Common myeloid progenitor, CD34-positive (primary cell): ENCODE data around the gene ANKRD13D. TPM values are rescaled to one million over a fixed set of nuclear protein-coding genes. Genes with fewer than 3 reads are reported as not detected.

Experiments
- CTCF ChIA-PET: fragments of 350-600 bp; sonication (Branson Sonifier 250); formaldehyde crosslinking; loops from one replicate; lab custom pipeline; 2021; ENCODE audit warnings: antibody characterized with exemption; lab: Charles Lee
- POLR2A ChIA-PET: fragments of 350-600 bp; sonication (Branson Sonifier 250); formaldehyde crosslinking; loops from one replicate; lab custom pipeline; 2021; ENCODE audit warnings: antibody characterized with exemption; lab: Charles Lee
- DNase-seq, 3 donors: peaks; one replicate each; pipeline versions ENCODE4 v3.0.0 to v3.0.0-alpha.2; 2013
- H3K27ac ChIP-seq, 2 experiments: 1 replicate in 1 of 2; 2 replicates in 1 of 2; pipeline ENCODE4 v1.7.0; 2013; ENCODE audit warnings: inconsistent platforms in 2 of 2, low read length in 2 of 2, mild to moderate bottlenecking in 2 of 2, low read depth in 1 of 2, moderate library complexity in 1 of 2; ENCODE audit not compliant: severe bottlenecking in 2 of 2, insufficient read depth in 1 of 2, poor library complexity in 1 of 2
- H3K27me3 ChIP-seq, 5 experiments: replicated peaks in 2 of 5; 1 replicate in 3 of 5; 2 replicates in 2 of 5; pipeline versions ENCODE4 v1.6.1 to v1.7.0; 2013; ENCODE audit warnings: low read length in 4 of 5, mild to moderate bottlenecking in 2 of 5, moderate library complexity in 2 of 5, inconsistent platforms in 1 of 5; ENCODE audit not compliant: insufficient read depth in 5 of 5, control insufficient read depth in 4 of 5
- H3K36me3 ChIP-seq, 4 experiments: 1 replicate in 2 of 4; 2 replicates in 2 of 4; pipeline versions ENCODE4 v1.6.1 to v1.7.0; 2013; ENCODE audit warnings: low read length in 3 of 4, control low read depth in 1 of 4, mild to moderate bottlenecking in 1 of 4; ENCODE audit not compliant: control insufficient read depth in 4 of 4, insufficient read depth in 4 of 4
- H3K4me1 ChIP-seq, 4 experiments: 1 replicate in 3 of 4; 2 replicates in 1 of 4; pipeline versions ENCODE4 v1.6.1 to v1.7.1; 2013; ENCODE audit warnings: low read length in 3 of 4, mild to moderate bottlenecking in 3 of 4, control low read depth in 1 of 4, inconsistent platforms in 1 of 4, moderate library complexity in 1 of 4; ENCODE audit not compliant: control insufficient read depth in 4 of 4, insufficient read depth in 4 of 4; ENCODE audit errors: control extremely low read depth in 1 of 4
- H3K4me3 ChIP-seq, 7 experiments: 1 replicate in 4 of 7; 2 replicates in 3 of 7; pipeline versions ENCODE4 v1.5.1 to v1.7.0; 2013; ENCODE audit warnings: mild to moderate bottlenecking in 7 of 7, low read length in 6 of 7, moderate library complexity in 6 of 7, inconsistent platforms in 2 of 7, low read depth in 2 of 7, control low read depth in 1 of 7; ENCODE audit not compliant: insufficient read depth in 4 of 7, control insufficient read depth in 1 of 7; ENCODE audit errors: extremely low read depth in 1 of 7
- H3K9me3 ChIP-seq, 5 experiments: 1 replicate in 4 of 5; 2 replicates in 1 of 5; pipeline versions ENCODE4 v1.6.1 to v1.7.1; 2013; ENCODE audit warnings: low read length in 4 of 5, mild to moderate bottlenecking in 2 of 5, inconsistent platforms in 1 of 5, low read depth in 1 of 5, moderate library complexity in 1 of 5; ENCODE audit not compliant: control insufficient read depth in 4 of 5, insufficient read depth in 2 of 5; ENCODE audit errors: control extremely low read depth in 1 of 5
- WGBS: methylation state at CpG from one replicate; pipeline ENCODE4 v1.1.5; 2013; ENCODE audit not compliant: insufficient coverage; 5-methylcytosine and 5-hydroxymethylcytosine counted together
- polyA plus RNA-seq: library from polyadenylated mRNA; unstranded; fragments of 120-200 nt; gene quantifications from one replicate; pipeline ENCODE4 v1.2.1, GENCODE V29; 2013

Gene ANKRD13D
- 50.8 TPM for polyA plus RNA-seq

DNA sequence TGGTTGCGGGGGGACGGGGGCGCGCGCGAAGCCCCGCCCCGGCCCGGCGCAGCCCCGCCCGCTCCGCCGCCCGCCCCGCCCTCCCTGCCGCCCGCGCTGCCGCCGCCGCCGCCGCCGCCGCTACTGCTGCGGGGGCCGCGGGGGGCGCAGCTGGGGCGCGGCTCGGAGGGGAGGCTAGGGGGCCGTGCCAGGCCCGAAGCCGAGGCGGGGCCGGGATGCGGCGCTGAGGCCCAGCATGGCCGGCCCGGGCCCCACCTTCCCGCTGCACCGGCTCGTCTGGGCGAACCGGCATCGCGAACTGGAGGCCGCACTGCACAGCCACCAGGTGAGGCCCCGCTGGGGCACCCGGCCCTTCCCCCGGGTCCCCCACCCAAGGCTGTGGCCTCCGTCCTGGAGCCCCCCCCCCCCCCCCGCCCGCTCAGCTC is at the start of gene ANKRD13D:
ANKRD13D (plus strand) TSS at position 78 of the 425 bp plus-strand sequence; CDS start at position 236, 158 bp downstream.
- peaks cover 0 to 72% (median 62%) of the 10 kb centered on the region in 4 experiments for H3K4me1 ChIP-seq
- WGBS = 0% methylated on average over 24 of the region's 56 CpGs
- H3K36me3 ChIP-seq = peaks cover 9 to 73% (median 38%) of the 10 kb centered on the region in 4 experiments
- H3K4me3 ChIP-seq = peak within 1 kb of the TSS; percentile 48 to 84 (median 73)
- ChIA-PET POLR2A (interaction anchor here (0.7 to 7.7 kb wide), 11 partner anchors 11 to 64 kb away, joined by 3 to 211 read pairs (median 11); partner anchors contain the start of genes GRK2, POLD4 and SSH3), CTCF (interaction anchor here (0.7 to 5.8 kb wide), 11 partner anchors 10 to 190 kb away, joined by 3 to 70 read pairs (median 9); partner anchors contain the start of genes GRK2 and SSH3)
- peak within 1 kb of the TSS; percentile 90 to 97 for H3K27ac ChIP-seq
- peaks cover 0 to 2% (median 0%) of the 10 kb centered on the region in 5 experiments for H3K9me3 ChIP-seq
- no peaks in the 10 kb centered on the region for H3K27me3 ChIP-seq
- DNase-seq = peak in 1 of 3 donors; percentile 62

- Histone ChIP-seq H3K27ac (peak overlapping the region; percentile 99), H3K36me3 (peaks cover 9 to 25% (median 24%) of the 10 kb centered on the region in 4 experiments), H3K9me3 (no peaks in the 10 kb centered on the region), H3K4me3 (peak overlapping the region; percentile 42 to 99 (median 97)), H3K27me3 (no peaks in the 10 kb centered on the region), H3K4me1 (peaks cover 14 to 43% (median 39%) of the 10 kb centered on the region in 4 experiments)
- peak; percentile 99 to 100 (median 99) for DNase-seq
- ChIA-PET POLR2A (interaction anchor here (0.5 to 2.7 kb wide), 7 partner anchors 12 to 92 kb away, joined by 3 to 17 read pairs (median 4); partner anchors contain the start of genes ANKRD13D and GRK2), CTCF (interaction anchor here (0.6 to 4.7 kb wide), 8 partner anchors 10 to 151 kb away, joined by 3 to 24 read pairs (median 3); no protein-coding TSS in a partner anchor)
- WGBS = 0% methylated on average over 30 of the region's 31 CpGs
These were observed 49.1 kb upstream of the ANKRD13D start for GRCh38 chr11:67239783-67240575.

- Histone ChIP-seq H3K4me1 (peaks cover 14 to 43% (median 39%) of the 10 kb centered on the region in 4 experiments), H3K36me3 (peaks cover 13 to 33% (median 31%) of the 10 kb centered on the region in 4 experiments), H3K27ac (peak overlapping the region; percentile 99), H3K9me3 (no peaks in the 10 kb centered on the region), H3K4me3 (peak overlapping the region; percentile 42 to 99 (median 97)), H3K27me3 (no peaks in the 10 kb centered on the region)
- ChIA-PET POLR2A (interaction anchor here (0.6 to 2.7 kb wide), 5 partner anchors 11 to 78 kb away, joined by 3 to 17 read pairs (median 6); no protein-coding TSS in a partner anchor), CTCF (interaction anchor here (0.5 to 4.7 kb wide), 3 partner anchors 12 to 890 kb away, joined by 3 to 24 read pairs (median 13); no protein-coding TSS in a partner anchor)
- 0% methylated on average over 6 of the region's 16 CpGs for WGBS
- peak; percentile 91 to 97 (median 97) for DNase-seq
These were observed 48.3 kb upstream of the ANKRD13D start for GRCh38 chr11:67240576-67241389.

DNA sequence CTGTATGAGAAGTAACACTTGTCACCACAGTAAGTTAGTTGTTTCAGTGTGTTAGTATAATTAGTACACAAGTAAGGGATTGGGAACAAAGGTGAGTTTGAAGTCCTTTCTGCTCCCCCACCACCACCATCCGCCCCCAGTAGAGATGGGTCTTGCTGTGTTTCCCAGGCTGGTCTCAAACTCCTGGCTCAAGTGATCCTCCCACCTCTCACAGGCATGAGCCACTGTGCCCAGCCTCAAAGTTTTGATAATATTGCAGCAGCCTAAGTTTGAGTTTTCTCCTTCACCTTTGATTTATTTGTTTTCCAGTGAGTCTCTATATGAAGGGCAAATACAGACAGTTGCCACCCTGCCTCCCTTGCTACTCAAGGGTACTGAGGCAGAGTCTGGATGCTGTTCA is 46.6 kb upstream of the ANKRD13D start:
- WGBS = 100% methylated on average over 1 of the region's 1 CpG
- CTCF ChIA-PET = interaction anchor here (1.2 to 1.3 kb wide), 2 partner anchors 9 to 21 kb away, joined by 3 read pairs; no protein-coding TSS in a partner anchor
- H3K9me3 ChIP-seq = no peaks in the 10 kb centered on the region
- H3K36me3 ChIP-seq = peaks cover 17 to 45% (median 39%) of the 10 kb centered on the region in 4 experiments
- H3K27me3 ChIP-seq = no peaks in the 10 kb centered on the region
- no peak for DNase-seq
- peak overlapping the region; percentile 27 to 99 for H3K27ac ChIP-seq
- H3K4me3 ChIP-seq = peak overlapping the region in 1 of 7 experiments; percentile 20
- POLR2A ChIA-PET = no interaction called here
- H3K4me1 ChIP-seq = peaks cover 14 to 42% (median 39%) of the 10 kb centered on the region in 4 experiments

GRCh38 chr11:67243051-67243450 is 46.1 kb upstream of the ANKRD13D start:
- no peak for DNase-seq
- WGBS = no CpG with 5 or more reads among the region's 2 CpGs
- CTCF ChIA-PET = interaction anchor here (1.2 to 1.3 kb wide), 2 partner anchors 9 to 20 kb away, joined by 3 read pairs; no protein-coding TSS in a partner anchor
- no peaks in the 10 kb centered on the region for H3K27me3 ChIP-seq
- peak overlapping the region in 1 of 7 experiments; percentile 20 for H3K4me3 ChIP-seq
- no peaks in the 10 kb centered on the region for H3K9me3 ChIP-seq
- peak overlapping the region in 1 of 2 experiments; percentile 99 for H3K27ac ChIP-seq
- H3K4me1 ChIP-seq = peaks cover 14 to 40% (median 39%) of the 10 kb centered on the region in 4 experiments
- H3K36me3 ChIP-seq = peaks cover 22 to 50% (median 44%) of the 10 kb centered on the region in 4 experiments
- POLR2A ChIA-PET = no interaction called here

DNA sequence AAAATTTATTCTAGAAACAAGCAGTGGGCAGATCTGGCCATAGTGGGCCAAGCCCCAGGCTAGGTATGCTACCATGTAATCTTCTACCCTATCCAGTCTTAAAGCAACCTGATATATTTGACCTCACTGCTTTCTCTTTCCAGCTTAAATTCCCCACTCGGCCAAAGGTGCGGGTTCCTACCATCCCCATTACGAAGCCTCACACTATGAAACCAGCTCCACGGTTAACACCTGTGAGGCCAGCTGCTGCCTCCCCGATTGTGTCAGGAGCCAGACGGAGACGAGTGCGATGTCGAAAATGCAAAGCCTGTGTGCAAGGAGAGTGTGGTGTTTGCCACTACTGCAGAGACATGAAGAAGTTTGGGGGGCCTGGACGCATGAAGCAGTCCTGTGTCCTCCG is 44.1 kb upstream of the ANKRD13D start:
- H3K27me3 ChIP-seq = no peaks in the 10 kb centered on the region
- ChIA-PET POLR2A (no interaction called here), CTCF (interaction anchor here (1.7 kb wide), 1 partner anchor 8 kb away, joined by 4 read pairs; no protein-coding TSS in a partner anchor)
- no peak overlapping the region for H3K27ac ChIP-seq
- H3K36me3 ChIP-seq = peaks cover 29 to 70% (median 63%) of the 10 kb centered on the region in 4 experiments
- no peak overlapping the region for H3K4me3 ChIP-seq
- DNase-seq = no peak
- peaks cover 10 to 26% (median 23%) of the 10 kb centered on the region in 4 experiments for H3K4me1 ChIP-seq
- 96% methylated on average over 11 of the region's 11 CpGs for WGBS
- no peaks in the 10 kb centered on the region for H3K9me3 ChIP-seq
